Keratinocyte (primary cell): ENCODE results near the gene TEX28. TPM values are rescaled to one million over a fixed set of nuclear protein-coding genes. Genes with fewer than 3 reads are reported as not detected.
"Not testable (repeated sequence)": the region's sequence is repeated elsewhere in the genome, so short reads cannot be mapped to it uniquely, and the experiment has no call there.

ENCODE experiments used
- DNase-seq: peaks from one replicate; pipeline ENCODE4 v3.0.0-alpha.2; 2011; ENCODE audit warnings: low read depth, missing footprints, low spot score
- FAIRE-seq: peaks from 2 replicates; lab custom pipeline; 2011; peaks lifted over from hg19 to GRCh38; lab: Jason Lieb, UNC
- H2AFZ ChIP-seq: 2 replicates; pipeline ENCODE4 v1.6.0; 2012; ENCODE audit warnings: low read length, control low read depth, inconsistent platforms; ENCODE audit not compliant: control insufficient read depth
- H3K27ac ChIP-seq: 2 replicates; pipeline ENCODE4 v1.5.1; 2011; ENCODE audit warnings: low read length; ENCODE audit not compliant: control insufficient read depth, insufficient read depth
- H3K27me3 ChIP-seq: 3 replicates; pipeline ENCODE4 v1.6.0; 2011; ENCODE audit warnings: low read length; ENCODE audit not compliant: control insufficient read depth, insufficient read depth; ENCODE audit errors: extremely low read depth
- H3K36me3 ChIP-seq, 2 experiments: 2 replicates in 1 of 2; 3 replicates in 1 of 2; pipeline ENCODE4 v1.5.1; 2011; ENCODE audit warnings: low read length in 2 of 2, mild to moderate bottlenecking in 1 of 2; ENCODE audit not compliant: control insufficient read depth in 2 of 2, insufficient read depth in 2 of 2; ENCODE audit errors: extremely low read depth in 1 of 2
- H3K4me1 ChIP-seq: 3 replicates; pipeline ENCODE4 v1.5.1; 2011; ENCODE audit warnings: low read length; ENCODE audit not compliant: control insufficient read depth, insufficient read depth; ENCODE audit errors: extremely low read depth
- H3K4me2 ChIP-seq: 3 replicates; pipeline ENCODE4 v1.6.0; 2011; ENCODE audit warnings: low read depth, low read length; ENCODE audit not compliant: control insufficient read depth, insufficient read depth; ENCODE audit errors: extremely low read depth
- H3K4me3 ChIP-seq, 3 experiments: fragments of 200-600 bp in 1 of 3; sonication (generic) in 1 of 3; 2 replicates in 2 of 3; 3 replicates in 1 of 3; pipeline ENCODE4 v1.5.1; 2011 to 2016; ENCODE audit warnings: low read length in 3 of 3, mild to moderate bottlenecking in 3 of 3, control low read depth in 2 of 3, inconsistent platforms in 1 of 3, low read depth in 1 of 3, mixed read lengths in 1 of 3, mixed run types in 1 of 3, moderate library complexity in 1 of 3; ENCODE audit not compliant: control insufficient read depth in 2 of 3, insufficient read depth in 2 of 3; ENCODE audit errors: extremely low read depth in 1 of 3
- H3K79me2 ChIP-seq: 2 replicates; pipeline ENCODE4 v1.6.0; 2012; ENCODE audit warnings: low read length; ENCODE audit not compliant: control insufficient read depth, insufficient read depth
- H3K9ac ChIP-seq: 3 replicates; pipeline ENCODE4 v1.6.0; 2011; ENCODE audit warnings: low read length; ENCODE audit not compliant: control insufficient read depth, insufficient read depth; ENCODE audit errors: extremely low read depth
- H3K9me1 ChIP-seq: 3 replicates; pipeline ENCODE4 v1.6.0; 2011; ENCODE audit warnings: low read length; ENCODE audit not compliant: control insufficient read depth, insufficient read depth; ENCODE audit errors: extremely low read depth
- H3K9me3 ChIP-seq: 2 replicates; pipeline ENCODE4 v1.5.1; 2012; ENCODE audit warnings: low read depth, low read length; ENCODE audit not compliant: control insufficient read depth
- H4K20me1 ChIP-seq: 3 replicates; pipeline ENCODE4 v1.6.0; 2011; ENCODE audit warnings: low read length; ENCODE audit not compliant: control insufficient read depth, insufficient read depth; ENCODE audit errors: extremely low read depth
- EZH2 ChIP-seq: IDR thresholded peaks from one replicate; pipeline ENCODE4 v1.6.1; 2012; ENCODE audit warnings: inconsistent platforms, mild to moderate bottlenecking, low read length, moderate library complexity
- dilution Hi-C: fragments of 300-500 bp; cut with MboI; formaldehyde crosslinking; loops from one replicate; pipeline ENCODE4 v1.7.0; 2020; ENCODE audit warnings: low sequenced_read_pairs; ENCODE audit not compliant: extremely low pct_ligation_motif_present
- polyA plus RNA-seq, 5 experiments: library from polyadenylated mRNA; depleted of rRNA in 3 of 5; stranded (reverse) in 3 of 5; stranded (forward) in 1 of 5; unstranded in 1 of 5; fragments of >200 nt; gene quantifications; 1 replicate in 1 of 5; 2 replicates in 3 of 5; 3 replicates in 1 of 5; pipeline versions ENCODE4 v1.2.1 to v1.2.3, GENCODE V29; 2011 to 2012; ENCODE audit warnings: missing spikeins in 2 of 5, low read depth in 1 of 5, low replicate concordance in 1 of 5
- TF ChIP-seq, protein P1 (sequence below), 3 experiments: IDR thresholded peaks in 1 of 3; conservative IDR thresholded peaks in 1 of 3; optimal IDR thresholded peaks in 1 of 3; 2 replicates in 2 of 3; 3 replicates in 1 of 3; pipeline versions ENCODE3 to v1.5.1; 2011; ENCODE audit warnings: low read length in 3 of 3, mild to moderate bottlenecking in 3 of 3, moderate library complexity in 2 of 3, control low read depth in 1 of 3, inconsistent platforms in 1 of 3; ENCODE audit not compliant: insufficient read depth in 2 of 3; ENCODE audit errors: extremely low read depth in 1 of 3

TEX28 gene
- polyA plus RNA-seq, 1 donor (not counting 4 experiments of a cell fraction or from before 2014, with no cell fraction given) = not detected

DNA sequence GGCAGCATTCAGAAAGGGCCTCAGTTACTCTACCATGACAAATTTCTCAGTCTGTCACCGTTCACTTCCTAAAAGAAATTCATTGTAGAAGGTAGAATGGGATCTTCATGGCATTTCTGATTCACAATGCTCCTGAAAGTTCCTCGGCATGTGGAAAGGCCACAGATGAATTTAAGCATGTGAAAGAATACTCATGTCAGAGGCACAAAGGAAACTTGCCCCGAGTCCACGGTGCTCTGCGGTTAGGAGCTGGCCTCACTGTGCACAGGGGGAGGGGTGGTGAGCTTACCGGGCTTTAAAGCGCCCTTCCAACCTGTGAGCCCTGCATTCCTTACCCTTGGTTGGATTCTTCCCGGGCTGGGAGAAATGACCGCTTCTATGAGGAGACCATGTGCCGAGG is 9.9 kb upstream of the TEX28 start:
- dilution Hi-C loops = no loop called here
- H3K27me3 ChIP-seq = no peaks in the 10 kb centered on the region
- peaks cover 1% of the 10 kb centered on the region for H3K9me3 ChIP-seq
- no peak overlapping the region for H3K9ac ChIP-seq
- H3K9me1 ChIP-seq = no peaks in the 10 kb centered on the region
- no peaks in the 10 kb centered on the region for H3K36me3 ChIP-seq
- no peak overlapping the region for H3K4me3 ChIP-seq
- no peaks in the 10 kb centered on the region for H3K4me1 ChIP-seq
- no peaks in the 10 kb centered on the region for H4K20me1 ChIP-seq
- FAIRE-seq (no peak), DNase-seq (no peak)
- H2AFZ ChIP-seq = no peak overlapping the region
- no peak overlapping the region for H3K4me2 ChIP-seq
- no peak for TF ChIP-seq EZH2
- TF ChIP-seq, protein P1, sequence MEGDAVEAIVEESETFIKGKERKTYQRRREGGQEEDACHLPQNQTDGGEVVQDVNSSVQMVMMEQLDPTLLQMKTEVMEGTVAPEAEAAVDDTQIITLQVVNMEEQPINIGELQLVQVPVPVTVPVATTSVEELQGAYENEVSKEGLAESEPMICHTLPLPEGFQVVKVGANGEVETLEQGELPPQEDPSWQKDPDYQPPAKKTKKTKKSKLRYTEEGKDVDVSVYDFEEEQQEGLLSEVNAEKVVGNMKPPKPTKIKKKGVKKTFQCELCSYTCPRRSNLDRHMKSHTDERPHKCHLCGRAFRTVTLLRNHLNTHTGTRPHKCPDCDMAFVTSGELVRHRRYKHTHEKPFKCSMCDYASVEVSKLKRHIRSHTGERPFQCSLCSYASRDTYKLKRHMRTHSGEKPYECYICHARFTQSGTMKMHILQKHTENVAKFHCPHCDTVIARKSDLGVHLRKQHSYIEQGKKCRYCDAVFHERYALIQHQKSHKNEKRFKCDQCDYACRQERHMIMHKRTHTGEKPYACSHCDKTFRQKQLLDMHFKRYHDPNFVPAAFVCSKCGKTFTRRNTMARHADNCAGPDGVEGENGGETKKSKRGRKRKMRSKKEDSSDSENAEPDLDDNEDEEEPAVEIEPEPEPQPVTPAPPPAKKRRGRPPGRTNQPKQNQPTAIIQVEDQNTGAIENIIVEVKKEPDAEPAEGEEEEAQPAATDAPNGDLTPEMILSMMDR (optimal IDR thresholded peaks at IDR 0.05 in 1 of 3, IDR thresholded peaks at IDR 0.05 in 1 of 3, conservative IDR thresholded peaks at IDR 0.05 in 1 of 3; ENCODE audit: extremely low read depth in 1 of 3, insufficient read depth in 2 of 3, low read length in 3 of 3) = no peak
- H3K79me2 ChIP-seq = no peaks in the 10 kb centered on the region
- H3K27ac ChIP-seq = no peak overlapping the region

DNA sequence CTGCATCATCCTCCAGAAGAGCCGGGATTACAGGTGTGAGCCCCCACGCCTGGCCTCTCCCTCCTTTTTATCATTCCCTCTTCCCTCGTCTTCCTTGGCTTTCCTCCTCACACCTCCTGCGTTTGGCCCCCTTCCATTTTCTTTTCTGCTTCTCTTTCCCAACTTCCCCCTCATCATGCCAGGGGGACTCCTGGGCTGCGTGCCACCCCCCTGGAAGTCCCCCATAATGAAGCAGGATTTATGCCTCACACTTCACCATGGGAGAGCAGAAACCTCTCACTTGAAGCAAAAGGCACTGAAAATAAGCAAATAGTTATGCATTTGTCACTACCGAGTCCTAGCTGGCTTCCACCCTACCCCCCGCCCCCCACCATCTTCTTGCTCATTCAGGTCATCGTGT is 8.6 kb upstream of the TEX28 start:
- Histone ChIP-seq H3K36me3 (no peaks in the 10 kb centered on the region), H3K9ac (no peak overlapping the region), H3K4me1 (no peaks in the 10 kb centered on the region), H2AFZ (no peak overlapping the region), H3K27ac (no peak overlapping the region), H3K9me1 (no peaks in the 10 kb centered on the region), H3K9me3 (peaks cover 1% of the 10 kb centered on the region), H3K27me3 (no peaks in the 10 kb centered on the region), H4K20me1 (no peaks in the 10 kb centered on the region), H3K4me2 (no peak overlapping the region), H3K79me2 (no peaks in the 10 kb centered on the region), H3K4me3 (no peak overlapping the region)
- dilution Hi-C loops = no loop called here
- FAIRE-seq (no peak), DNase-seq (no peak)
- TF ChIP-seq EZH2 = no peak
- TF ChIP-seq, protein P1 (optimal IDR thresholded peaks at IDR 0.05 in 1 of 3, IDR thresholded peaks at IDR 0.05 in 1 of 3, conservative IDR thresholded peaks at IDR 0.05 in 1 of 3; ENCODE audit: extremely low read depth in 1 of 3, insufficient read depth in 2 of 3, low read length in 3 of 3) = no peak

DNA sequence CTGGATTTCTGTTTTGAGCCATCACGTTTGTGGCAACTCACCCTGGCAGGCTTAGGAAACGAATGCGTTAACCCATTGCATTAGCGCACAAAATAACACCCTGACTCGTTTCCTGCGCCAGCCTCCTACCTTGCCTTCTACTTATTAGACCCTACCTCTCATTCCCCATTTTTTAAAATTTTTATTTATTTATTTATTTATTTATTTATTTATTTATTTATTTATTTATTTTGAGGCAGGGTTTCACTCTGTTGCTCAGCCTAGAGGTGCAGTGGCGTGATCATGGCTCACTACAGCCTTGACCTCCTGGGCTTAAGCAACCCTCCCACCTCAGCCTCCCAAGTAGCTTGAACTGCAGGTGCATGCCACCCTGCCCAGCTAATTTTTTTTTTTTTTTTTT is 8.1 kb upstream of the TEX28 start:
- H4K20me1 ChIP-seq, dilution Hi-C loops, H3K9ac ChIP-seq, H2AFZ ChIP-seq, H3K4me3 ChIP-seq, H3K9me1 ChIP-seq, H3K36me3 ChIP-seq, FAIRE-seq, H3K4me2 ChIP-seq, H3K79me2 ChIP-seq, DNase-seq, H3K9me3 ChIP-seq, H3K27me3 ChIP-seq, H3K4me1 ChIP-seq, H3K27ac ChIP-seq: not testable (repeated sequence)
